Ramos (cell line): ENCODE measurements around the gene FCER2.

Experiments used
- in situ Hi-C: fragments of 300-500 bp; cut with MboI; formaldehyde crosslinking; loops from one replicate; pipeline ENCODE4 v1.14.3; 2022; ENCODE audit warnings: low sequenced_read_pairs; ENCODE audit not compliant: unreplicated experiment

Gene FCER2

DNA sequence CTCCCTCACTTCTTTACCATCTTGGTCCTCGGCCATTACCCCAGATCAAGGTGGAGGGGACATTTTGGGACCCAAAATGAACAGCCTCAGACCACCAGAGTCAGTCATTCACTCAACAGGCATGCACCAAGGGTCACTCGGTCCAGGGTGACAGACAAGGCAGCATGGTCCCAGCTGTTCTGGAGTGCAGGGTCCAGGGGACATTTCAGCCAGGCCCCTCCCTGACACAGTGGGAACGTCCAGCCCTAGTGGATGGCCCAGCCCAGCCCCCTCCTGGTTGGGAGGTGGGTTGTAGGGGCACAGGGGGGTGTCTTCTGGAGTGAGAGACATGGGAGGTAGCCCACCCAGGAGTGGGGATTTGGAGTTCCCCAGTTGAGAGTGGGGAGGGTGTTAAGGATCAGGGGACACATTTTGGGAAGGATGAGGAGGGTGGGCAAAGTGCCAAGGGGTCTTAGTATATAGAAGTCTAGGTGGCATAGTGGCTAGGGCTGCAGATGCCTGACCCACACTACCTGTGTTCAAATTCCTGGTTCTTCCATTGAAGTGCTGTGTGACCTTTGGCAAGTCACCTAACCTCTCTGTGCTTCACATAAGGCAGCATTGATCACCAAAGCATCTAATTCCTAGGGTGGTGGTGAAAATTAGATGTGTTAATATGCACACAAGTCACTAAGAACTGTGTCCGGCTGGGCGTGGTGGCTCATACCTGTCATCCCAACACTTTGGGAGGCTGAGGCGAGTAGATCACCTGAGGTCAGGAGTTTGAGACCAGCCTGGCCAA lies 2.5 kb upstream of the FCER2 start:
- in situ Hi-C loops, result no loop called here

DNA sequence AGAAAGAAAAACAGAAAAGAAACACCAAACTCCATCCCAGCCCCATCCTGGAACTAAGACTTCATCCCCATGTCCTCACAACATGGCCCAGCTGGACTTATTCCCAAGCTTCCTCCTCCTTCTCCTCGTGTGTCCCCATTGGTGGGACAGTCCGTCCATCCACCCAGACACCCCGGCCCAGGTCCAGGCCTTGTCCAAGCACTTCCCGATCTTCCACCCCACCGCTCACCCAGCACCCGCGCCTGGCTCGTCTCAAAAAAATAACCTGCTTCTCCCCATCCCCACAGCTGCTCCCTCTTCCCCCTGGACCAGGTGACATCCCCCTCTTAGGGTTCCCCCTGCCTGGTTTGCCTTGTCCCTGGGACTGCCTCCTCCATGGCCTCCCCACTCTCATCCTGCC lies 1.4 kb upstream of the FCER2 start:
- in situ Hi-C loops, result no loop called here

DNA sequence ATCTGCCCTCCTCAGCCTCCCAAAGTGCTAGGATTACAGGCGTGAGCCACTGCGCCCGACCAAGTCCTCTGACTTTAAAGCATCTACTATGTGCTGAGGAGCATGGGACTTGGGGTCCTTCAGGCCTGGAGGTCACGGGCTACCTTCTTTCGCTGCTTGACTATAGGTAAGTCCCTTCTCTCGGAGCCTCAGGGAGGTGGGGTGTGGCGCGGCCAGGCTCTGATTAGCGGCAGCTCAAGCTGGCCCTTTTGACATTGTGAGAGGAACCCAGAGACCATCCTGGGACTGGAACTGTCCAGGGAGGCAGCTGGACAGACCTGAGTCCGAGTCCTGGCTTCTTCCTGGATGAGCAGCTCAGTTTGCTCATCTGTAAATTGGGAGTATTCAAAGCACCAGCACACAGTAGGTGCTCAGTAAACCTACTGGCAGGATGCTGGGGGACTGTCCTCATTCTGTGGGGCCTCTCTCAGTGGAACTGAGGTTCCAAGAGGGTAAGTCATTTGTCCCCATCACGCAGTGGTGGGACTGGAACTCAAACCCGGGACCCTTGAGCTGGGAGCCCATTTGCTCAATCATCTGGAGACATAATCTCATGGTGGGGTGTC lies 780 bp downstream of the FCER2 start:
- in situ Hi-C loops, result no loop called here

DNA sequence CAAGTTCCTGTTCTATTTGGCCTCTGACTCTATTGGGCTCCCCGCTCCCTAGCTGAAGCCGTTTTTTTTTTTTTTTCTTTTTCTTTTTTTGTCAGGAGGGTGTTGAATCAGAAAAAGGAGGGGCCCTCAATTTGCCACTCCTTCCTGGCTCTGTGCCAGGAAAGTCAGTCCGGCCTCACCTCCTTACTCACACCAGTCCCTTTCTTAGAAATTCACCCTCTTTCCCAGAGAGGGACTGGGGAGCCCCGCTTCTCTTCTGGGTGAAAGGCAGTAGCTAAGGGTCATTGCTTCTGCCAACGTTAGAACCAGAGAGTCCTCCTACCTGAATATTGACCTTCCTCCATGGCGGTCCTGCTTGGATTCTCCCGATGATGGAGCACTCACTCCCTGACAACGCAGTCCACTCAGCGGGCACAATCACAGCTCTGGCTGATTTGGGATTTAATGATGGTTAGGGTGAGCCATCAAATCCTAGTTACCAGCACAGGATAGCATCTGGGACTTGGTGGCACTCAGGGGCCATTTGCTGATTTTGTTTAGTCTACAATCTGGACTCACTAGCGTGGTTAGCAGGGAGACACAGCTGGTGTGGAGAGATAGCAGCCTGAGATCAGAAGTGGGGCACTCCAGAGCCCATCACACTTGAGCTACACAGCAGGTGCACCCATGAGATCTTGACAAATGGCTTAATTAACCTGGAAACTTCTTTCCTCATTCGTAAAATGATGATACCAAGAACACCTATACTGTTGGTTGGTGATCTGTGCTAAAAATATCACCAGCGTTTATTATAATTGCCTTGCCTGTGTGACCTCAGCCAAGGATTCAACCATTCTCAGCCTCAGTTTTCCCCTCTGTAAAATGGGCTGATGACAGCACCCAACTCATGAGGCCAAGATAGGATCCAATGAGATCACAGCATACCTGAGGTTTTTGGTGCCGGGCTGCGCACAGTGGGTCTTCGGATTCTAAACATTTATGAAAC lies 2.2 kb downstream of the FCER2 start:
- in situ Hi-C loops, result no loop called here

DNA sequence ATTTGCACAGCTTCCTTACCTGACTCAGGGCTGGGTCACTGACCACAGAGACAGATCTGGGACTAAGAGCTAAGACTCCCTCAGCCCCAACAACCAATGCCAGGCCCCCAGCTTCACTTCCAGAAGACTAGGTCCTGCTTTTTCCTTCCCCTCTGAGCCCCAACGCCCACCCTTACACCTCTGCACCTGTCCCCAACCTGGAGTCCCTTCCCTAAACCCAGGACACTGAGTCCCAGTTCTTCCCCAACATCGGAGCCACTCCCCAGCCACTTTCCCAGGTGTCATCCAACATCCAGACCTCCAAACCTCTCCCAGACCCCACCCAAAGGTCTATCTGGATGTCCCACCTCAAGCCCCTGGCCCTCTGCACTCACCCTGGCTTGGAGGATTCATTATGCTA lies 2.9 kb downstream of the FCER2 start:
- in situ Hi-C loops, result no loop called here

- in situ Hi-C loops, result no loop called here
Measured at GRCh38 chr19:7698583-7698982, 3.3 kb downstream of the FCER2 start.

DNA sequence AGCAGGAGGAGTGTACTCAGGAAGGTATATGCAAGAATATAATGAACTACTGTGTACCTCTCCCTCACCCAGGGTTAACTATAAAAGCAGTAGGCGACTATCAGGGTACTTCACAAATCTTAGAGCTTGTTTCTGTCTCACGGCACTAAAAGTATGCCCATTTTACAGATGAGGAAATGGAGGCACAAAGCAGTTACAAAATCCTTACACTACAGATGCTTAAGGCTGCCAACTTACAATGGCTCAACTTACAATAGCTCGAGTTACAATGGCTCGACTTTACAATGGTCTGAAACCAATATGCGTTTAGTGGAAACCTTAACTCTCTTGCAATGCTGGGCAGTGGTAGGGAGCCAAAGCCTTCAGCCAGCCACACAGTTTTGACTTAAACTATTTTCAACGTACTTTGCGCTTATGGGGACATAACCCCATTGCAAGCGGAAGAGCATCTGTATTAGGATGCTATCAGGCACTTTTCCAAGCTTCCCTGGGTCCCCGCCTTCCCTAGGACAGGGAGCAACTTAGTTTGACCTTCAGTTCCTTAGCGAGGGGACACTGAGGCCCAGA lies 4.1 kb downstream of the FCER2 start:
- in situ Hi-C loops, result no loop called here

- in situ Hi-C loops, result no loop called here
Measured at GRCh38 chr19:7694499-7694898, 7.4 kb downstream of the FCER2 start.

- in situ Hi-C loops, result no loop called here
Measured at GRCh38 chr19:7692417-7693088, 9.4 kb downstream of the FCER2 start.

GRCh38 chr19:7691497-7691896 lies 10.4 kb downstream of the FCER2 start:
- in situ Hi-C loops, result no loop called here

DNA sequence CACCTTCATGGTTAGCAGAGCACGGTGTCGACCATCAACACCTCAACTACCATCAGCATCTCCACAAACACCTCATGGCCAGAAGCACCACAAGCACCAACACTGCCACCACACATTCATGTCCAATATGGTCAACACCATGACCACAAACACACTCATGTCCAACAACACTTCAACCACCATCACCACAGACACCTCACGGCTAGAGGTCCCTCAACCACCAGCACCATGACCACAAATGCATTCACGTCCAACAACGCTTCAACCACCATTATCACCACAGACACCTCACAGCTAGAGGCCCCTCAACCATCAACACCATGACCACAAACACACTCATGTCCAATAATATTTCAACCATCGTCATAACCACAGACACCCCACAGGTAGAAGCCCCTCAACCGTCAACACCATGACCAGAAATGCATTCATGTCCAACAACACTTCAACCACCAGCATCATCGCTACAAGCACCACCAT lies 11.1 kb downstream of the FCER2 start:
- in situ Hi-C loops, result no loop called here

DNA sequence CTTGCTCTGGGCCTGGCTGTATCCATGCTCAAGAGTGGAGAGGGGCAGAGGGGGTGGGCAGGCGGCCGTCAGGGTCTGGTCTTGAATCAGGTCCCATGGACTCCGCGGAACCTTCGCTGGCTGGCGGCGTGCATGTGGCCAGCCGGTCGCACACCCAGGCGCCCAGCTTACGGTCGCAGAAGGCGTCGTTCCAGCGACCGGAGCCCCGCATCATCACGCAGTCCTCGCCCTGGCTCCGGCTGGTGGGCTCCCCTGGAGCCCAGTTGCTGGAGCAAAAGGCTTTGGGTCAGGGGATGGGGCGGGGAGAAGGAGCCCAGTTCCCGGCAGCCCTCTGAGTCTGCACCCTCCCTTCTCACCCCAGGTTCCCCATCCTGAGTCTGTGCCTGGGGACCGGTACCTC lies 12.8 kb downstream of the FCER2 start:
- in situ Hi-C loops, result no loop called here

GRCh38 chr19:7687177-7687576 lies 14.8 kb downstream of the FCER2 start:
- in situ Hi-C loops, result no loop called here

- in situ Hi-C loops, result no loop called here
Measured at GRCh38 chr19:7685546-7686445, 16.1 kb downstream of the FCER2 start.

DNA sequence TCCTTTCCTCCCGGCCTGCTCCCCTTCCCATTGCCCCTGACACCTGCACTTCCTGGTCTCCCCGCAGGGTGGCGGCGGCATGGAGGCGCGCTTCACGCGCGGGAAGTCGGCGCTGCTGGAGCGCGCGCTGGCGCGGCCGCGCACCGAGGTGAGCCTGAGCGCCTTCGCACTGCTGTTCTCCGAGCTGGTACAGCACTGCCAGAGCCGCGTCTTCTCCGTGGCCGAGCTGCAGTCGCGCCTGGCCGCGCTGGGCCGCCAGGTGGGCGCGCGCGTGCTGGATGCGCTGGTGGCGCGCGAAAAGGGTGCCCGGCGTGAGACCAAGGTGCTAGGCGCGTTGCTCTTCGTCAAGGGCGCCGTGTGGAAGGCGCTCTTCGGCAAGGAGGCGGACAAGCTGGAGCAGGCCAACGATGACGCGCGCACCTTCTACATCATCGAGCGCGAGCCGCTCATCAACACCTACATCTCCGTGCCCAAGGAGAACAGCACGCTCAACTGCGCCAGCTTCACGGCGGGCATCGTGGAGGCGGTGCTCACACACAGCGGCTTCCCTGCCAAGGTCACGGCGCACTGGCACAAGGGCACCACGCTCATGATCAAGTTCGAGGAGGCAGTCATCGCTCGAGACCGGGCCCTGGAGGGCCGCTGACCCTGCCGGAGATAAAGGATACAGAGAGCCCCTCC lies 19.6 kb downstream of the FCER2 start:
- in situ Hi-C loops, result loop anchor here (5.0 kb wide), 1 partner anchor 120 kb away; no protein-coding TSS in a partner anchor

DNA sequence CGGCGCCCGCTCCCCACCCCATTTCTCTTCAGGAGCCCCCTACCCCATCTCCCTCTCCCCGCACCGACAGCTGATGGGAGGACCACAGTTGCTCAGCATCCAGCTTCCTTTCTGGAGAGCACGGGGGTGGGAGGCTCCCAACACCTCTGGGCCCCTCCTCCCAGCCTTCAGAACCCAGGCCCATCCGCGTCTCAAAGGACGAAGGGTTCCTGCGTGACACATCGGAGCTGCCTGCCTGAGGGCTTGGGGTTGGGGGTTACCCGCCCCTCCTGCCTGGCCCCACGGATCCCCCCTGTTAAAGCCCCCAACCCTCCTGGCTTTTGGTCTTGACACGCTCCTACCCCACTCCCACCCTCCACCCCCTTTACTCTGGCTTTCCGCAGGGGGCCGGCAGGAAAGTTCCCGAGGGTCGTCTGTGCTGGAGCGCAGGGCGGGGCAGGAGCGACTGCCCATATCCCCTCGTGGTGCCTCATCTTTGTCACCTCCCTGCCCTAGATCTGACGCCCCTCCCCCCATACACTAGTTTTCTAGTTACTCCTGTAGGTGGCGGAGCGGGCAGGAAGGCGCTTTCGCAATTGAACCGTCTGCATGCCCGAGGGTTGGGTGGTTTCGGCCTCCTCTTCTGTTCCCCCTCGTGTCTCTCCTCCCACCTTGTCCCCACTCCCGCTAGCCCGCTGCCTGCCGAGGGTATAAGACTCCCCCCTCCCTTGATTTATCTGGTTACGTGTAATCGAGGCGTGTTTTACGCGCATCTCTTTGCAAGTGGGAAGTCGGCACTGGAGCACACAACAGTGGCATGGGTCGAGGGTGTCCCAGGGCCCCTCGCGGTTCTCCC lies 20.4 kb downstream of the FCER2 start:
- in situ Hi-C loops, result loop anchor here (5.0 kb wide), 1 partner anchor 121 kb away; no protein-coding TSS in a partner anchor

DNA sequence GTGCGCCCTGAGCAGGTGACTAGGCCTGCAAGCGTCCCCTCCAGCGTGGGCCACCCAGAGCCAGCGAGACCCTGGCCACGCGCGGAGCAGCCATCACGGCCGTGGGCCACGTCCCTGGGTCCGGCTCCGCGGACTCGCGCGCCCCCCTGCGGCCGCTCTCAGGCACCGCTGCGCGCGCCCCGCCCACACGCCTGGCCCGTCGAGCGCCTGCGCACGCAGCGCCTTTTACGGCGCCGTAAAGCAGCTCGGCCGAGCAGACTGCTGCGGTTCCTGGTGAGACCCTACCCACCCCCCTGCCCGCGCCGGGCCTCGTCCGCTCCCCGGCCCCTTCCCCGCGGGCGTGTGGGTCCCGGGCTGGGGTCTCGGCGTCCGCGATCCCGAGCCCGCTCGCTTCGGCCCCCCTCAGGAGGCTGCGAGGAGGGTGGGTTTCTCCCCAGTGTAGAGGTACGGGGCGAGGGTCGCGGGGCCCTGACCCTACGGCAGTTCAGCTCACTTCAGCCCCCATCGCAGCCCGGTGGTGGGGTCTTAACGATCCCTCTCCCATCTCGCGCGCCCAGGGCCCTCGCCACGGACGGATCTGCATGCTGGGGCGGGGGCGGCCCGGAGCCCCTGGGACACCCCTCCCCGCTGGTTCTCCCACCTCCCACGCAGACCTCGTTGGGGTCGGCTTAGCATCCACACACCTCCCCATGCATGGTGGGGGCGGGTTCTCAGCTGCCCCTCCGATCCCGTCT lies 21.2 kb downstream of the FCER2 start, which contains the start of gene TRAPPC5:
TSS of gene TRAPPC5 (plus strand) at position 228 of the 734 bp plus-strand sequence. CDS start 1,421 bp downstream, outside the sequence.
- in situ Hi-C loops, result loop anchor here (5.0 kb wide), 1 partner anchor 122 kb away; no protein-coding TSS in a partner anchor
